ENCODE results near the gene FOXJ3.
"Not testable (repeated sequence)": the region's sequence is repeated elsewhere in the genome, so short reads cannot be mapped to it uniquely, and the experiment has no call there.

DNA sequence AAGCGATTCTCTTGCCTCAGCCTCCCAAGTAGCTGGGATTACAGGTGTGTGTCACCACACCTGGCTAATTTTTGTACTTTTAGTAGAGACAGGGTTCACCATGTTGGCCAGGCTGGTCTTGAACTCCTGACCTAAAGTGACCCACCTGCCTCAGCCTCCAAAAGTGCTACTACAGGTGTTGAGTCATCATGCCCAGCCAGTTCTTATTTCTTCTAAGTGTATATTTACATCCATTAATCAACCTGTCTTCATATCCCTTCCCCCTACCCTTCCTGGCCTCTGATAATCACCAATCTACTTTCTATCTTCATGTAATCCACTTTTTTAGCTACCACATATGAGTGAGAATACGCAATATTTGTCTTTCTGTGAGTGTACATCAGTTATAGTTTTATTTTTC is 128.1 kb downstream of the FOXJ3 start:
- TF ChIP-seq POLR2A (IDR thresholded peaks at IDR 0.05) = not testable (repeated sequence)
- TF ChIP-seq, protein P1, sequence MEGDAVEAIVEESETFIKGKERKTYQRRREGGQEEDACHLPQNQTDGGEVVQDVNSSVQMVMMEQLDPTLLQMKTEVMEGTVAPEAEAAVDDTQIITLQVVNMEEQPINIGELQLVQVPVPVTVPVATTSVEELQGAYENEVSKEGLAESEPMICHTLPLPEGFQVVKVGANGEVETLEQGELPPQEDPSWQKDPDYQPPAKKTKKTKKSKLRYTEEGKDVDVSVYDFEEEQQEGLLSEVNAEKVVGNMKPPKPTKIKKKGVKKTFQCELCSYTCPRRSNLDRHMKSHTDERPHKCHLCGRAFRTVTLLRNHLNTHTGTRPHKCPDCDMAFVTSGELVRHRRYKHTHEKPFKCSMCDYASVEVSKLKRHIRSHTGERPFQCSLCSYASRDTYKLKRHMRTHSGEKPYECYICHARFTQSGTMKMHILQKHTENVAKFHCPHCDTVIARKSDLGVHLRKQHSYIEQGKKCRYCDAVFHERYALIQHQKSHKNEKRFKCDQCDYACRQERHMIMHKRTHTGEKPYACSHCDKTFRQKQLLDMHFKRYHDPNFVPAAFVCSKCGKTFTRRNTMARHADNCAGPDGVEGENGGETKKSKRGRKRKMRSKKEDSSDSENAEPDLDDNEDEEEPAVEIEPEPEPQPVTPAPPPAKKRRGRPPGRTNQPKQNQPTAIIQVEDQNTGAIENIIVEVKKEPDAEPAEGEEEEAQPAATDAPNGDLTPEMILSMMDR (IDR thresholded peaks at IDR 0.05 in 4 of 5, conservative IDR thresholded peaks at IDR 0.05 in 1 of 5) = not testable (repeated sequence)
